ENCODE results near the gene WDR37. TPM values are rescaled to one million over a fixed set of nuclear protein-coding genes. Genes with fewer than 3 reads are reported as not detected.

WDR37 gene
- total RNA-seq, 4 donors from 2014 or later = 11.4 to 30.3 (median 17.4) TPM

DNA sequence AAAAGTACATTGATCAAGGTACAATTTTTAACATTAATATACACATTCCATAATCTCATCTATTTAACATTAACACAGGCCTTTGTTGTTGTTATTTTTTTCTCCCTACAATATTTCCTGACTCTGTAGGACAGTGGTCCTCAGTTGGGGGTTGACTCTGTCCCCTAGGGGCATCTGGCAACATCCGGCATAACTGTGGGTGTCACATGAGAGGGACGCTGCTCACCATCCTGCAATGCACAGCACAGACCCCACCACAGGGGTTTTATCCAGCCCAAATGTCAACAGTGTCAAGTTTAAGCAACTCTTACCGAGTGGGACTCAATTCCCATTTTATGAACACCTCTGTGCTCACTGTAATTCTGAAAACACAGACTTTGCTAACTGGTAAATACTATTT lies 16.1 kb upstream of the WDR37 start:
- no peak for DNase-seq (ENCODE audit: low spot score)
- TF ChIP-seq, protein P1, sequence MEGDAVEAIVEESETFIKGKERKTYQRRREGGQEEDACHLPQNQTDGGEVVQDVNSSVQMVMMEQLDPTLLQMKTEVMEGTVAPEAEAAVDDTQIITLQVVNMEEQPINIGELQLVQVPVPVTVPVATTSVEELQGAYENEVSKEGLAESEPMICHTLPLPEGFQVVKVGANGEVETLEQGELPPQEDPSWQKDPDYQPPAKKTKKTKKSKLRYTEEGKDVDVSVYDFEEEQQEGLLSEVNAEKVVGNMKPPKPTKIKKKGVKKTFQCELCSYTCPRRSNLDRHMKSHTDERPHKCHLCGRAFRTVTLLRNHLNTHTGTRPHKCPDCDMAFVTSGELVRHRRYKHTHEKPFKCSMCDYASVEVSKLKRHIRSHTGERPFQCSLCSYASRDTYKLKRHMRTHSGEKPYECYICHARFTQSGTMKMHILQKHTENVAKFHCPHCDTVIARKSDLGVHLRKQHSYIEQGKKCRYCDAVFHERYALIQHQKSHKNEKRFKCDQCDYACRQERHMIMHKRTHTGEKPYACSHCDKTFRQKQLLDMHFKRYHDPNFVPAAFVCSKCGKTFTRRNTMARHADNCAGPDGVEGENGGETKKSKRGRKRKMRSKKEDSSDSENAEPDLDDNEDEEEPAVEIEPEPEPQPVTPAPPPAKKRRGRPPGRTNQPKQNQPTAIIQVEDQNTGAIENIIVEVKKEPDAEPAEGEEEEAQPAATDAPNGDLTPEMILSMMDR (IDR thresholded peaks at IDR 0.05) = no peak
- no peak for ATAC-seq (ENCODE audit: low FRiP score)

DNA sequence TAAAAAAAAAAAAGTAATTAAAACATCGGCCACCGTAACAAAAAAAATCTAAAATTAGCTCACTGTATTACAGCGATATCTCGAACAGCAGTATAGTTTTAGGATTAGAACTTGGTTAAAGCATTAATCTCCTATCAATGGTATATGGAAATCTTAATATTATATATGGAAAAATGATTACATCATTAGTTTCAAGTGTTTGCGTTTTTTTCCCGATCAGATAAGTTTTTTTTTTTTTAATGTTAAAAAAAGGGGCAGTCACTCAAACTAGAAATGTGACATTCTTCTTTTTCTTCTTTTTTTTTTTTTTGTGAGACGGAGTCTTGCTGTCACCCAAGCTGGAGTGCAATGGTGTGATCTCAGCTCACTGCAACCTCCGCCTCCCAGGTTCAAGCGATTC lies 14.7 kb upstream of the WDR37 start:
- no peak for ATAC-seq (ENCODE audit: low FRiP score)
- TF ChIP-seq, protein P1 (IDR thresholded peaks at IDR 0.05) = no peak
- no peak for DNase-seq (ENCODE audit: low spot score)

DNA sequence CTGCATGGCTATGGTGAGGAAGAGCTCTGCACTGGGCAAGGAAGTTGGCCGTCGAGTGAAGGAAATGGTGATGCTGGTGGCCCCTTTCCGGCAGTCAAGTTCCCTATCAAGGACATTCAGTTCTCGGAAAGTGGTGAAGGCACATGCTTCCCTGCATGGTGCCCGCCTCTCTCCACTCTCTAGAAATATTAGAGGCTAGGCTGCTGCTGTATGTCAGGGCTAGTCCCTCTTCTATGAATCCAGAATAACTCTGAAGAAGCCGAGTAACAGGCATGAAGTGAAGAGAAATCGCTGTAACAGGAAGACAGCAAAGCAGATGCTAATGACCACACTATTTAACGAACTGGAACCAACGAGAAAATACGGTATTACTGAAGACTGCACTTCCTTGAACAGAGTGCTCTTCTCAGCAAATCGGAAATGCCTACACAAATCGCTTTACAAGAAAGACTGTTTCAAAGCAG lies 12.6 kb upstream of the WDR37 start:
- ATAC-seq (ENCODE audit: low FRiP score) (peak; percentile 42), DNase-seq (ENCODE audit: low spot score) (no peak)
- TF ChIP-seq, protein P1 (IDR thresholded peaks at IDR 0.05) = no peak

DNA sequence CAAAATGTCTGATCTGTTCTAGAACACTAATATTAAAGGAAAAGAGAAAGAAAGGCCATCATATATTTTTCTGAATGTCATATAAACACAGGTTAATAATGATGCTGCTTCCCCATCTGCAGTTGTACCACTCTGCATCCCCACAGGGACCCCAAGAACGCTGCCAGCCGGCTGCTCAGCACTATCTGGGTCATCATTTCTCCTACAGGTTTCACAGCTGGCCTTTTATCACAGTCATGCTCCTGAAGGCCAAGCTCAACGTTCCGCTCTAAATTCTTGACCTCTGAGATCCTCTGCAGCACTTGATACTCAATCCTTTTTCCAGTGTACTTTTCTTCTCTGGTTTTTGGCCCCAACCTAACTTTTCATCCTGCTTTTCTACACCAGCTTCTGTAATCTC lies 12.0 kb upstream of the WDR37 start:
- DNase-seq (ENCODE audit: low spot score) = no peak
- TF ChIP-seq, protein P1 (IDR thresholded peaks at IDR 0.05) = no peak

DNA sequence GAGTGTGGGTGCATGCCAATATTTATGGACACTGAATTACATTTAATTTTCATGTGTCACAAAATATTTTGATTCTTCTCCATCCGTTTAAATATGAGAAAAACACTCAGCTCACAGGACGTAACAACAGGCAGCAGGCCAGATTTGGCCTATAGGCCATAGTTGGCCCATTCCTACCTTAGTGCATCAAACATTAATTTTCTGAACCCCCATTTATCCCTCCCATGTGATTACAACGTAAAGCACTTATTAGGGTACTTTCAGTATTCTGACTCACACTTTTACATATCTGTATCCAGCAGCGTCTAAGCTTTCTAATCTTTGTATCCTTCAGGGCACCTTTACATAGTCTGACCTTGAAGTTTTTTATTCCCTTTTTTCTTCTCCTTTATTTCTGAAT lies 11.2 kb upstream of the WDR37 start:
- ATAC-seq (ENCODE audit: low FRiP score) = no peak
- TF ChIP-seq, protein P1 (IDR thresholded peaks at IDR 0.05) = no peak
- no peak for DNase-seq (ENCODE audit: low spot score)

More for the DNA sequence above, 12.0 kb upstream of the WDR37 start:
- ATAC-seq (ENCODE audit: low FRiP score) = no peak

DNA sequence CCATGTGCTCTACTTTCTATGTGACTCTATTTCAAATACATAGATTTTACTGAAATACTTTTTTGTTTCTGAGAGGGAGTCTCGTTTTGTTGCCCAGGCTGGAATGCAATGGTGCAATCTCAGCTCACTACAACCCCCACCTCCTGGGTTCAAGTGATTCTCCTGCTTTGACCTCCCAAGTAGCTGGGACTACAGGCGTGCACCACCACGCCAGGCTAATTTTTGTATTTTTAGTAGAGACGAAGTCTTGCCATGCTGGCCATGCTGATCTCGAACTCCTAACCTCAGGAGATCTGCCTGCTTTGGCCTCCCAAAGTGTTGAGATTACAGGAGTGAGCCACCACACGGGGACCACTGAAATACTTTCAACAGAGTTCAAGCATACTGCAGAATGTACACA lies 10.8 kb upstream of the WDR37 start:
- ATAC-seq (ENCODE audit: low FRiP score) (no peak), DNase-seq (ENCODE audit: low spot score) (no peak)
- TF ChIP-seq, protein P1 (IDR thresholded peaks at IDR 0.05) = no peak

DNA sequence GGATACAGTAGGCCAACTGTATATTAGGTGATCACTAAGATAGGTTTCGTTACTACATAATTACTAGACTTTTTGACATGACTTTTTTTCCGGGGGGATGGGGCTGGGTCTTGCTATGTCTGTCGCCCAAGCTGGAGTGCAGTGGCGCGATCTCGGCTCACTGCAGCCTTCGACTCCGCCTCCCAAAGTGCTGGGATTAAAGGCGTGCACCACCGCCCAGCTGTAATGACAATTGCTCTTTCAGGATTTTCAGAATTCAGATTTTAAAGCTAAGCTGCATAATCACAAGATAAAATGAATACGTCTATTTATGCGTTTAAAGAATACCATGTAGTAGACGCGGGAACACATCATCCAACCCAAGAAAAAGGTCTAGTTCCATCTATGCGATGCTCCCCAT lies 8.2 kb upstream of the WDR37 start:
- DNase-seq (ENCODE audit: low spot score) (no peak), ATAC-seq (ENCODE audit: low FRiP score) (no peak)
- TF ChIP-seq, protein P1 (IDR thresholded peaks at IDR 0.05) = no peak
